ENCODE measurements around the gene IPO7.

DNA sequence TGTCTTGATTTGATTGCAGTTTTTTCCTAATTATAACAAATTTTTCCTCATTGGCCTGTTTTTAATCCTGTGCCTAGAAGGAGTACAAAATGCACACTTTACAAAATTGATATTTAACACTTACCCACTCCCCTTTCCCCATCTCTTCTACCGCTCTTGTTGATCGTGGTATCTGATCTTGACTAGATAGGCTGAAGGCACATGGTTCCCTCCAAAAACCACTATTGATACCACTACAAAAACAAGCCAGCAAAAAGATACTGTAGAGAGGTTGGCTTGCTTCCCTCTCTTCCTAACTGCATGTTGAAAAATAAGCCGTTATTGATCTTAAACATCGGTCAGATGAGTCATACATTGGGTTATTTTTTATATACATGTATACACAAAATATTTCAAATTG is 61.8 kb downstream of the IPO7 start:
- TF ChIP-seq TAF1 (IDR thresholded peaks at IDR 0.05; ENCODE audit: low read depth) = no peak
- TF ChIP-seq, protein P1, sequence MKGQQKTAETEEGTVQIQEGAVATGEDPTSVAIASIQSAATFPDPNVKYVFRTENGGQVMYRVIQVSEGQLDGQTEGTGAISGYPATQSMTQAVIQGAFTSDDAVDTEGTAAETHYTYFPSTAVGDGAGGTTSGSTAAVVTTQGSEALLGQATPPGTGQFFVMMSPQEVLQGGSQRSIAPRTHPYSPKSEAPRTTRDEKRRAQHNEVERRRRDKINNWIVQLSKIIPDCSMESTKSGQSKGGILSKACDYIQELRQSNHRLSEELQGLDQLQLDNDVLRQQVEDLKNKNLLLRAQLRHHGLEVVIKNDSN (IDR thresholded peaks at IDR 0.05) = no peak
- no peak for TF ChIP-seq TCF12 (IDR thresholded peaks at IDR 0.05; ENCODE audit: low read depth)
- TF ChIP-seq, protein P2, sequence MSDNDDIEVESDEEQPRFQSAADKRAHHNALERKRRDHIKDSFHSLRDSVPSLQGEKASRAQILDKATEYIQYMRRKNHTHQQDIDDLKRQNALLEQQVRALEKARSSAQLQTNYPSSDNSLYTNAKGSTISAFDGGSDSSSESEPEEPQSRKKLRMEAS (IDR thresholded peaks at IDR 0.05) = no peak
